Esophagus squamous epithelium (tissue), 4 donors: ENCODE results near the gene F5.

Experiments
- CTCF ChIP-seq, 6 experiments: fragments of 450-650 bp in 4 of 6; fragments of 200-600 bp in 2 of 6; sonication (generic) in 2 of 6; IDR thresholded peaks; one replicate each; pipeline ENCODE4 v1.5.1; 2016 to 2019; ENCODE audit warnings: antibody characterized with exemption in 6 of 6, mild to moderate bottlenecking in 4 of 6, moderate library complexity in 4 of 6
- POLR2A ChIP-seq, 4 donors: fragments of 450-650 bp; IDR thresholded peaks; one replicate each; pipeline ENCODE4 v1.6.1; 2017; ENCODE audit warnings: antibody characterized with exemption in 4 of 4, mild to moderate bottlenecking in 4 of 4, moderate library complexity in 3 of 4

- no peak for TF ChIP-seq CTCF (IDR thresholded peaks at IDR 0.05)
- no peak for TF ChIP-seq POLR2A (IDR thresholded peaks at IDR 0.05)
These were observed 51.6 kb downstream of the F5 start for GRCh38 chr1:169534653-169535052.
